ENCODE results near the gene DNAJC13.

The DNAJC13 gene

GRCh38 chr3:132569580-132569979 is 152.3 kb downstream of the DNAJC13 start:
- no peak overlapping the region for H3K9ac ChIP-seq
- no peaks in the 10 kb centered on the region; the same call in 1 of the 2 replicates for H3K27me3 ChIP-seq
- H3K4me2 ChIP-seq = no peak overlapping the region
- no peaks in the 10 kb centered on the region for H4K20me1 ChIP-seq
- H3K4me3 ChIP-seq = no peak overlapping the region
- H3K27ac ChIP-seq = no peak overlapping the region
- TF ChIP-seq Cebpa-rat (IDR thresholded peaks at IDR 0.05) = no peak
- H3K9me3 ChIP-seq = peaks cover 8% of the 10 kb centered on the region
- peaks cover 11% of the 10 kb centered on the region; the same call in 1 of the 2 replicates for H3K36me3 ChIP-seq
- no peaks in the 10 kb centered on the region for H3K4me1 ChIP-seq

- no peak for TF ChIP-seq Cebpa-rat (IDR thresholded peaks at IDR 0.05)
- Histone ChIP-seq H4K20me1 (no peaks in the 10 kb centered on the region), H3K4me3 (no peak overlapping the region), H3K9ac (no peak overlapping the region), H3K27ac (no peak overlapping the region), H3K36me3 (peaks cover 12% of the 10 kb centered on the region), H3K4me1 (no peaks in the 10 kb centered on the region), H3K4me2 (no peak overlapping the region), H3K27me3 (no peaks in the 10 kb centered on the region; the same call in 1 of the 2 replicates), H3K9me3 (peaks cover 8% of the 10 kb centered on the region)
These were observed 152.7 kb downstream of the DNAJC13 start for GRCh38 chr3:132570016-132570415.

DNA sequence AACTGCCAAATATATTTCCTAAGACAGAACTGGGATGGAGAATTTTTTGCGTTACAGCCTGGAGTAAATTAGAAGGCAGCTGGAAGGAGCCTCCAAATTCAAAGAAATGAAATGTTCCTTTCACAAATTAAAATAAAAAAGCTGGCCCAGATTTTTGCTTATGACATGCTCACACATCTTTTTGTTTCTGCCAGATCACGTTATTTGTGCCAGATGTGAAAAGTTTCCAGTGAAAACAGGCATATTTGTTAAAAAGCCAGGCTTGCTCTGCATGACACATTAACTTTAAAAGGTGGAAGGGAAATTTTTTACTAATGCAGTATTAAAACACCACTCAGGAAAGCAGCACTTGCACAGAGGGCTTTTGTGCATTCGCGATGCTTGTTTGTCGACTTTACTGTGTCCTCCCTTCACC is 156.5 kb downstream of the DNAJC13 start:
- Histone ChIP-seq H3K4me1 (no peaks in the 10 kb centered on the region), H3K27ac (no peak overlapping the region), H3K27me3 (no peaks in the 10 kb centered on the region), H4K20me1 (no peaks in the 10 kb centered on the region), H3K9me3 (peaks cover 8% of the 10 kb centered on the region), H3K4me3 (no peak overlapping the region), H3K9ac (no peak overlapping the region), H3K36me3 (peaks cover 28% of the 10 kb centered on the region), H3K4me2 (no peak overlapping the region)
- no peak for TF ChIP-seq Cebpa-rat (IDR thresholded peaks at IDR 0.05)

- TF ChIP-seq Cebpa-rat (IDR thresholded peaks at IDR 0.05) = no peak
- no peaks in the 10 kb centered on the region for H3K27me3 ChIP-seq
- no peak overlapping the region for H3K4me3 ChIP-seq
These were observed 170.1 kb downstream of the DNAJC13 start for GRCh38 chr3:132587401-132587800.

More at GRCh38 chr3:132587401-132587800, 170.1 kb downstream of the DNAJC13 start:
- no peaks in the 10 kb centered on the region for H4K20me1 ChIP-seq
- no peak overlapping the region for H3K27ac ChIP-seq
- no peaks in the 10 kb centered on the region for H3K4me1 ChIP-seq
- no peak overlapping the region for H3K4me2 ChIP-seq
- no peaks in the 10 kb centered on the region for H3K9me3 ChIP-seq
- no peak overlapping the region for H3K9ac ChIP-seq
- H3K36me3 ChIP-seq = 0 out of 2 replicates have a peak, but pooled peaks cover 6% of the 10 kb centered on the region
